Upper lobe of right lung (tissue), 1 donor: ENCODE measurements around the gene HBP1. TPM values are rescaled to one million over a fixed set of nuclear protein-coding genes. Genes with fewer than 3 reads are reported as not detected.
A peak's percentile ranks its signal among the peaks of the same experiment; 100 is the strongest.
"Not testable (repeated sequence)": the region's sequence is repeated elsewhere in the genome, so short reads cannot be mapped to it uniquely, and the experiment has no call there.

Experiments
- ATAC-seq: fragments of 200-7000 bp; cut with Tn5 transposase; one replicate; pipeline ENCODE4 v1.9.1; 2020; ENCODE audit warnings: mild to moderate bottlenecking, moderate library complexity
- DNase-seq: peaks from one replicate; pipeline ENCODE4 v3.0.0-alpha.2; 2020
- H3K27ac ChIP-seq: fragments of 200-600 bp; one replicate; pipeline ENCODE4 v1.8.0; 2022
- H3K27me3 ChIP-seq: fragments of 200-600 bp; one replicate; pipeline ENCODE4 v1.8.0; 2022; ENCODE audit warnings: mild to moderate bottlenecking
- H3K36me3 ChIP-seq: fragments of 200-600 bp; one replicate; pipeline ENCODE4 v1.8.0; 2022
- H3K4me1 ChIP-seq: fragments of 200-600 bp; one replicate; pipeline ENCODE4 v1.8.0; 2022
- H3K4me3 ChIP-seq: fragments of 200-600 bp; one replicate; pipeline ENCODE4 v1.8.0; 2022; ENCODE audit warnings: mild to moderate bottlenecking
- H3K9me3 ChIP-seq: fragments of 200-600 bp; one replicate; pipeline ENCODE4 v1.8.0; 2022
- CTCF ChIP-seq: fragments of 200-600 bp; IDR thresholded peaks from one replicate; pipeline ENCODE4 v1.8.0; 2022; ENCODE audit warnings: antibody characterized with exemption
- intact Hi-C: fragments of 100-400 bp; cut with DNase I; formaldehyde crosslinking; loops from one replicate; pipeline ENCODE4 v1.11.0; 2022
- total RNA-seq: library from RNA; stranded (reverse); fragmentation: NEBNext Ultra II Directional; extraction: Animal tissue kit (Norgen Biotek cat#: 25700); gene quantifications from one replicate; pipeline ENCODE4 v1.2.1, GENCODE V29; 2021
- donor health status: DM: no; HTN: yes; CAD: no; lungs with severe emphysema.

Gene HBP1
- total RNA-seq, 1 donor from 2014 or later = 74.0 TPM

- DNase-seq = no peak
- intact Hi-C loops = no loop called here
- ATAC-seq = no peak
Observed at GRCh38 chr7:107236862-107237261, 68.1 kb downstream of the HBP1 start.

GRCh38 chr7:107237451-107237850 is 68.6 kb downstream of the HBP1 start:
- H3K36me3 ChIP-seq = no peaks in the 10 kb centered on the region
- no peaks in the 10 kb centered on the region for H3K27me3 ChIP-seq
- H3K4me1 ChIP-seq = no peaks in the 10 kb centered on the region
- DNase-seq = no peak
- H3K9me3 ChIP-seq = no peaks in the 10 kb centered on the region
- no peak for TF ChIP-seq CTCF
- no peak overlapping the region for H3K27ac ChIP-seq
- no peak overlapping the region for H3K4me3 ChIP-seq
- no peak for ATAC-seq
- intact Hi-C loops = no loop called here

More at GRCh38 chr7:107236862-107237261, 68.1 kb downstream of the HBP1 start:
- Histone ChIP-seq H3K36me3 (no peaks in the 10 kb centered on the region), H3K27ac (no peak overlapping the region), H3K27me3 (no peaks in the 10 kb centered on the region), H3K9me3 (no peaks in the 10 kb centered on the region), H3K4me3 (no peak overlapping the region), H3K4me1 (no peaks in the 10 kb centered on the region)
- TF ChIP-seq CTCF = no peak

- no peaks in the 10 kb centered on the region for H3K9me3 ChIP-seq
- DNase-seq = no peak
- no peak overlapping the region for H3K27ac ChIP-seq
- intact Hi-C loops = no loop called here
- H3K4me1 ChIP-seq = no peaks in the 10 kb centered on the region
- ATAC-seq = no peak
- TF ChIP-seq CTCF = no peak
- no peaks in the 10 kb centered on the region for H3K36me3 ChIP-seq
- H3K4me3 ChIP-seq = no peak overlapping the region
- H3K27me3 ChIP-seq = no peaks in the 10 kb centered on the region
Observed at GRCh38 chr7:107242267-107242666, 73.5 kb downstream of the HBP1 start.

GRCh38 chr7:107244613-107245012 is 75.8 kb downstream of the HBP1 start:
- TF ChIP-seq CTCF = no peak
- DNase-seq (no peak), ATAC-seq (no peak)
- Histone ChIP-seq H3K4me3 (no peak overlapping the region), H3K4me1 (no peaks in the 10 kb centered on the region), H3K27me3 (no peaks in the 10 kb centered on the region), H3K27ac (no peak overlapping the region), H3K36me3 (peaks cover 6% of the 10 kb centered on the region), H3K9me3 (no peaks in the 10 kb centered on the region)
- intact Hi-C loops = no loop called here

GRCh38 chr7:107246836-107247235 is 78.0 kb downstream of the HBP1 start:
- H3K4me3 ChIP-seq, DNase-seq, H3K9me3 ChIP-seq, H3K27me3 ChIP-seq, ATAC-seq, intact Hi-C loops, H3K36me3 ChIP-seq, H3K27ac ChIP-seq, H3K4me1 ChIP-seq: not testable (repeated sequence)

- Histone ChIP-seq H3K4me3 (no peak overlapping the region), H3K9me3 (no peaks in the 10 kb centered on the region), H3K36me3 (peaks cover 6% of the 10 kb centered on the region), H3K4me1 (no peaks in the 10 kb centered on the region), H3K27me3 (no peaks in the 10 kb centered on the region), H3K27ac (no peak overlapping the region)
- intact Hi-C loops = no loop called here
- DNase-seq (no peak), ATAC-seq (peak; percentile 59)
- TF ChIP-seq CTCF = no peak
Observed at GRCh38 chr7:107248551-107249316, 79.9 kb downstream of the HBP1 start.
